ENCODE data around the gene EPB41L4A. TPM values are rescaled to one million over a fixed set of nuclear protein-coding genes. Genes with fewer than 3 reads are reported as not detected.

The EPB41L4A gene
- total and polyA plus RNA-seq, 9 donors = 2.7 to 12.3 (median 7.9) TPM

GRCh38 chr5:112264666-112265065 lies 154.4 kb downstream of the EPB41L4A start:
- H3K27ac ChIP-seq = no peak overlapping the region
- intact Hi-C loops (cut with DNase I) = no loop called here
- no peak for TF ChIP-seq POLR2A (IDR thresholded peaks at IDR 0.05)
- TF ChIP-seq CTCF (IDR thresholded peaks at IDR 0.05) = no peak
- no peak for TF ChIP-seq EP300 (IDR thresholded peaks at IDR 0.05)
- H3K9me3 ChIP-seq = no peaks in the 10 kb centered on the region
- WGBS, 3 donors = 87 to 93% (median 91%) methylated on average over 3 of the region's 3 CpGs
- no peaks in the 10 kb centered on the region for H3K27me3 ChIP-seq
- H3K36me3 ChIP-seq = no peaks in the 10 kb centered on the region
- no peaks in the 10 kb centered on the region for H3K4me1 ChIP-seq (ENCODE audit: insufficient read depth)
- DNase-seq = no peak
- no peak overlapping the region for H3K4me3 ChIP-seq

DNA sequence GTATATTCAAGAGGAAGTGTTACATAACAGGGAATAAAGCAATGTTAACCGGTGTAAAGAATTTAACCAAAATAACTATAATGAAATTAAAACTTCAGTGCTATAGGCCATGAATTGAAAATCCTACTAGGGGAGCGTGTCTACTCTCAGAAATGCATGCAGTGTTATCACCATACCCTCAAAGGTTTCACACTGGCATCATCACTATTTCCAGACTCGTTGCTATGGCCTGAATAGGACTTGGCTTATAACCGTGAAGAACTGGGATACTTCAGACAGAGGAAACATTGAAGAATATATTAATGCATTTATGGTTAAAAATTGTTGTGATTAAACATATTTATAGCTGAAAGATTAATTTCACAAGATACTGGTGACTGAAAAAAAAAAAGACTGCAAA lies 154.9 kb downstream of the EPB41L4A start:
- intact Hi-C loops (cut with DNase I) = no loop called here
- TF ChIP-seq CTCF (IDR thresholded peaks at IDR 0.05) (no peak), POLR2A (IDR thresholded peaks at IDR 0.05) (no peak), EP300 (IDR thresholded peaks at IDR 0.05) (no peak)
- WGBS, 3 donors = 94 to 96% (median 94%) methylated on average over 4 of the region's 4 CpGs
- Histone ChIP-seq H3K36me3 (no peaks in the 10 kb centered on the region), H3K9me3 (no peaks in the 10 kb centered on the region), H3K4me1 (ENCODE audit: insufficient read depth) (no peaks in the 10 kb centered on the region), H3K27me3 (no peaks in the 10 kb centered on the region), H3K4me3 (no peak overlapping the region), H3K27ac (no peak overlapping the region)
- DNase-seq = no peak

DNA sequence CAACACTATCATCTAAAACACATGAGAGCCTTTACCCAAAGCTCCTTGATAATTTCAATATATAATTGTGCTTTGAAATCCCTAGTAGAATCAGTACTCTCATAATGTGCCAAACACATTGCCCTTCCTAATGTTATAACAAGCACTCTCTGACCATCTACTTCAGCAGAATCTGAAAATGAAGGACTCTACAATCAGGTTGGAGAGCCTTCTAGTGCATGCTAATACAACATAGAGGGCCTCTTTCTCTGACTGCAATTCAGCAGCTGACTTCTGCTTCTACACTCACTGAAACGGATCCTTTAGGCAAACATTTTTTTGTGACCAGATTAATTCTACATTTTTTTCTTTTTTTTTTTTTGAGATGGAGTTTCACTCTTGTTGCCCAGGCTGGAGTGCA lies 155.6 kb downstream of the EPB41L4A start:
- DNase-seq = no peak
- no peaks in the 10 kb centered on the region for H3K36me3 ChIP-seq
- intact Hi-C loops (cut with DNase I) = no loop called here
- H3K9me3 ChIP-seq = no peaks in the 10 kb centered on the region
- no peak overlapping the region for H3K4me3 ChIP-seq
- no peaks in the 10 kb centered on the region for H3K27me3 ChIP-seq
- 84 to 92% (median 87%) methylated on average over 1 of the region's 1 CpG for WGBS, 3 donors
- H3K4me1 ChIP-seq (ENCODE audit: insufficient read depth) = no peaks in the 10 kb centered on the region
- TF ChIP-seq POLR2A (IDR thresholded peaks at IDR 0.05) = no peak
- no peak for TF ChIP-seq EP300 (IDR thresholded peaks at IDR 0.05)
- no peak for TF ChIP-seq CTCF (IDR thresholded peaks at IDR 0.05)
- H3K27ac ChIP-seq = no peak overlapping the region

DNA sequence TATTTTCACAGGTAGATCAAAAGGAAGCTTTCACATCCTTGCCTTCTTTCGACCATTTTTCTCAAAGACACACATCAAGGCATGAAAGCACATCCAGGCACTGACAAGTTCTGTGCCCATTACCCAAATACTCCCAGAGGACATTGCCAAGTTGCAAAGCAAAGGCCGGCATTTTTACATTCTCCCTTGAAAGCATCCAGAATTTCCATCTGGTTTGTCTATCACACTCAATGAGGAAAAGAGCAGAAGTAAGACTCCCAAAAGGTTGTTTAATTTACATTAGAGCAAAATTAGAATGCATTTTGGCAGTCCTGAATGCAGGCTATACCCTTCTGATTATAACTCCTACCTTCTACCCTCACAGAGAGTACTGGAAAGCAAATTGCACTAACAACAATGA lies 160.5 kb downstream of the EPB41L4A start:
- 87 to 96% (median 95%) methylated on average over 2 of the region's 2 CpGs for WGBS, 3 donors
- Histone ChIP-seq H3K4me1 (ENCODE audit: insufficient read depth) (no peaks in the 10 kb centered on the region), H3K36me3 (no peaks in the 10 kb centered on the region), H3K9me3 (no peaks in the 10 kb centered on the region), H3K27ac (no peak overlapping the region), H3K4me3 (no peak overlapping the region), H3K27me3 (no peaks in the 10 kb centered on the region)
- intact Hi-C loops (cut with DNase I) = no loop called here
- no peak for DNase-seq
- TF ChIP-seq CTCF (IDR thresholded peaks at IDR 0.05) = no peak
- TF ChIP-seq EP300 (IDR thresholded peaks at IDR 0.05) = no peak
- no peak for TF ChIP-seq POLR2A (IDR thresholded peaks at IDR 0.05)

DNA sequence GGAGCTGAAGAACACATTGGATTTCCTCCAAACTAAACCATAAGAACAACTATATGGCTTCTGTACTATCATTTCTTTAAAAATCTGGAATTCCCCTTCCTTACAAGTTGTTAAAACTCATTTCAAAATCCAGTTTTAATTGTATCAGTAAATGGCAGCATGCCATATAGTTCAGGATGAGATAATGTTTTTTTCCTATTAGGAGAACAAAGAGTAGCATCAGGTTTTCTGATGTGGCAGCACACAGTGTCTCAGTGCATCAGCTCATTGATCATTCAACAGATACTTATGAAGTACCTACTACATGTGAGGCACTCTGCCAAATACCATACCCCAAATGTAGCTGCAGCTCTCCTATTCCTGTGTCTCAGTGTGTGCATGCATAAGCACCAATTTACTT lies 161.1 kb downstream of the EPB41L4A start:
- H3K4me3 ChIP-seq = no peak overlapping the region
- H3K9me3 ChIP-seq = no peaks in the 10 kb centered on the region
- no peaks in the 10 kb centered on the region for H3K36me3 ChIP-seq
- no peak for TF ChIP-seq EP300 (IDR thresholded peaks at IDR 0.05)
- TF ChIP-seq POLR2A (IDR thresholded peaks at IDR 0.05) = no peak
- TF ChIP-seq CTCF (IDR thresholded peaks at IDR 0.05) = no peak
- no peak for DNase-seq
- H3K4me1 ChIP-seq (ENCODE audit: insufficient read depth) = no peaks in the 10 kb centered on the region
- no peak overlapping the region for H3K27ac ChIP-seq
- no peaks in the 10 kb centered on the region for H3K27me3 ChIP-seq
- intact Hi-C loops (cut with DNase I) = no loop called here

Data from ovary (tissue), 9 donors.